NCI-H128 (cell line): ENCODE measurements around the gene APBA2.

Experiments
- DNase-seq: peaks from one replicate; lab custom pipeline; 2025; ENCODE audit not compliant: unreplicated experiment; lab: John Stamatoyannopoulos, UW

Gene APBA2

DNA sequence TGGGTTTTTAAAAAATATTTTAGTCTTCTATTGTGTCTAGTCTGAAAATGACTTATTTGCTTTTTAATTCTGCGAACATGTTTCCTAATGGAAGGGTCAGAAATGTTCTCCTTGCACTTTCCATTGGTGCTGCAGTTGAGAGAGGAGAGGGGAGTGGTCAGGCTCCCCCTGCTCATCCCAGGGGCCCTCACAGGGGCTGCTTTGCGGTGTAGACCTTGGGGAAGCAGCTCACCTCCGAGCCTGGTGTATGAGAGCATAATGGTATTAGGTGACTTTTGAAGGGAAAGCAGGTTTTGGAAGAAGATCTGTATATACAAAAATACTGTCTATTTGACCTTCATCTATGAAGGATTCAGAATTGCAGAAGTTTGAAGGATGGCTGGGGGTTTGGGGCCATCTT lies 28.3 kb downstream of the APBA2 start:
- DNase-seq, result no peak

DNA sequence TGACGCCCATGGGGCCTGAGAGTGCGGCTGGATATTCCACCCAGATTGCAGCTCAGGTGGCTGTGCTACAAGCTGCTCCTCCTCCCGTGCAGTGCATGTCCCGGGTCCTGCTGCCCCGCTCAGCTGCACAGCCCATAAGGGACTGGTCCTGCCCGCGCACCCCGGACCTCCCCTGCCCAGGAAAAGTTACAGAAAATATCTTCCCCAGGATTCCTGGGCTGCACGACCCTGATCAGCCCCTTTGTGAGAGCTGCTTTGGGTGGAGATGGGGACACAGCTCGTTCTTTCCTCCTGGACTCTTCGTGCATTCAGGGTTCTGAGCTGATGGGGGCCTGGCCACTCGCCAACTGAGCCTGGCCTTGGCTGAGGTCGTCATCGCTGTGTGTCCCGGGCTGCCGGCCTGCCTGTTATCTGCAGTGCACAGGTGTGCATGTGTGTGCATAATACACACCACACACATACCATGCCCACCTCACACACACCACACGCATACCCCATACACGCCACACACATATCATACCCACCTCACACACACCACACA lies 28.8 kb downstream of the APBA2 start:
- DNase-seq, result no peak

DNA sequence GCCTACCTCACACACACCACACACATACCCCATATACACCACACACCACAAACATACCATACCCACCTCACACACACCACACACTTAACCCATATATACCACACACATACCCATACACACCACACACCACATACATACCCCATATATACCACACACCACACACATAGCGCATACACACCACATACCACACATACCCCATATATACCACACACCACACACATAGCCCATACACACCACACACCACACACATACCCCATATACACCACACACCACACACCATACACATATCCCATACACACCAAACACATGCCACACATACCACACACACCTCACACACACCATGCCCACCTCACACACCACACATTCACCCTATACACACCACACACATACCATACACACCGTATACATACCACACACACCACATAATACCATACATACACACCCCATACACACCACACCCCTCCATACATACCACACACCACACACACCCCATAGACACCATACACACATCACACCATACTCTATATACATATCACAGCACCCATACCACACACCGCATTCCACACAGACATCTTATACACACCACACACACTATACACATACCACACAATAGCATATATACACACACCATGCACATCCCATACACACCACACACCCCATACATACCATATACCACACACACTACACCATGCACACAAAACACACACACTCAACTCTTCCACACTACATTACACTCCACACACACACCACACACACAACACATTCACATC lies 29.5 kb downstream of the APBA2 start:
- no peak for DNase-seq

DNA sequence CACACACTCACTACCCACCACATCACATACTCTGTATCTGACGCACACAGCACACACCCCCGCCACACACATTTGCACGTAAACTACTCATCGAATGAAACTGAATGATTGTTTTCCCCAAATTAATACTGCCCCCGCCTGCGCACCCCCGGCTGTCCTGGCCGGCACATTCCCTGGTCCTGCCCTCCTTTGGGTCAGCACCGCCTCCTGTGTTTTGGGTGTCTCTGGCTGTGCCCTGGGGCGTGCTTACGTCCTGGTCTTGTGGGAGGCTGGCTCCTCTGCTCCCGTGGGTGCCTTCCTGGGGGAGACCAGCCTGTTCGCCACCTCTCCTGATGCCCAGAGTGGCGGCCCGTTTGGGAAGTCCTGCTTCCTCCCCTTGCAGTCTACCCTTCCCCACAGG lies 30.2 kb downstream of the APBA2 start:
- no peak for DNase-seq

DNA sequence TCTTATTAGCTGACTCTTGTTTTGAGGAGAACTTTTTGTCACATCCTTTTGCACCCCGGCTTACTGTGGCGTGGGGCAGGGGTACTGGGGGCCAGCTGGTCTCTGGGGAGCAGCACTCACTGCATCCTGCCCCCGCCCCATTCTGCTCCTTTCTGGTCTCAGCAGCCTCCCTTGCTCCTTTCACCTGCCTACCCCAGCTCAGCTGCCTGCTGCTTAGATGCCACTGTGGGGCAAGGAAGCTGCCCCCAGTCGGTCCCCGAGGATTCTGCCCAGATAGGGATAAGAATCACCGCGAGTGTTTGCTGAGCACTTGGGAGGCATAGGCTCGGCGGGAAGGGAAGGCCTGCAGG lies 32.0 kb downstream of the APBA2 start:
- DNase-seq, result no peak

DNA sequence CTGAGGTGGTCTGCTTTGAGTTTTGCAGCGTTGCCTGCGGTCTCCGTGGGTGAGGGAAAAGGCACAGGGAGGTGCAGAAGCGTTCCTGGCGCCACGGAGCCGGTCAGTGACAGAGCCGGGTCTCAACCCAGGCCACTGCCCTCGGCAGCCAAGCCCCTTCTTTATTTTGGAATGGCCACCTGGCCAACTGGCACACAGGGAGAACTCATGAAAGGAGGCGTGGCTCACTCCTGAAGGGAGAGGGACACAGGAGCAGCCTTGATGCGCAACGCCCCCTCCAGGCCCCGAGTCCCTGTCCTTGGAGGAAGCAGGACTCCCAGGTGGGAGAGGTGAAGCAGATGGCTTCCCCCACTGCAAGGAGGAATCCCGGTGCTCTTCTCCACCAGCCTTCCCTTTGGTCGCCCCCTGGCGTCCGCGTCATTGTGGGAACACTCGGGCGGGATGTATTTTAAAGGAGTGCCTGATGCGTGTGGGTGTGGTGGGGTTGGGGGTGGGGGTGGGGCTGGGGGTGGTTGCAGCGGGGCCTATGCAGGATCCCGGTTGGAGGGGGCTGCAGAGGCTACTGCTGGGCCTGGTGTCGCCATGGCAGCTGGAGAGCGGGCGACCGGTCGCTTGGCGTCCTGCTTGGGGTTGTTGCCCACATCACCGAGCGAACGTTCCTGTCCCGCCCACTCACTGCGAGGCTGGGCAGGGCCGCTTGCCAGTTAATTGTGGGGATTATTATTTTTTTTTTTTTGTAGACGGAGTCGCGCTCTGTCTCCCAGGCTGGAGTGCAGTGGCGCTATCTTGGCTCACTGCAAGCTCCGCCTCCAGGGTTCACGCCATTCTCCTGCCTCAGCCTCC lies 32.6 kb downstream of the APBA2 start:
- no peak for DNase-seq

DNA sequence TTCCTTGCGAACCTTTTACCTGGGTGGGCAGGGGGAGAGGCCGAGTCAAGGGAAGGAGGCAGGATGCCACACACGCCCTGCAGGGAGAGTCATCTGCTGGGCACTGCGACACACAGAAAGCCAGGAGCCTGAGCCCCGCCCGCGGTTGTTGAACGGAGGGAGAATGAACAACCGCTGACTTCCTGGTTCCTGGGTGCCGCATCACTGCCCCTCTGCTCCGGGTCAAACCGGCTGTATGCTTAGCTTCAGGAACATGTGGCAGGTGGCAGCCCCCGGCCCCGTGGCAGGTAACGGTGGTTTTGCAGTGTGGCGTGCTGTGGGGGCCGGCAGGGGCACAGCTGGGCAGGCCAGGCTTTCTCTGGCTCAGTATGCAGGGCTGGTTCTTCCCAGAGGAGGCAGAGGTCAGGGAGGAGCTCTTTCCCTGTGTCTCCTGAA lies 33.4 kb downstream of the APBA2 start:
- no peak for DNase-seq

DNA sequence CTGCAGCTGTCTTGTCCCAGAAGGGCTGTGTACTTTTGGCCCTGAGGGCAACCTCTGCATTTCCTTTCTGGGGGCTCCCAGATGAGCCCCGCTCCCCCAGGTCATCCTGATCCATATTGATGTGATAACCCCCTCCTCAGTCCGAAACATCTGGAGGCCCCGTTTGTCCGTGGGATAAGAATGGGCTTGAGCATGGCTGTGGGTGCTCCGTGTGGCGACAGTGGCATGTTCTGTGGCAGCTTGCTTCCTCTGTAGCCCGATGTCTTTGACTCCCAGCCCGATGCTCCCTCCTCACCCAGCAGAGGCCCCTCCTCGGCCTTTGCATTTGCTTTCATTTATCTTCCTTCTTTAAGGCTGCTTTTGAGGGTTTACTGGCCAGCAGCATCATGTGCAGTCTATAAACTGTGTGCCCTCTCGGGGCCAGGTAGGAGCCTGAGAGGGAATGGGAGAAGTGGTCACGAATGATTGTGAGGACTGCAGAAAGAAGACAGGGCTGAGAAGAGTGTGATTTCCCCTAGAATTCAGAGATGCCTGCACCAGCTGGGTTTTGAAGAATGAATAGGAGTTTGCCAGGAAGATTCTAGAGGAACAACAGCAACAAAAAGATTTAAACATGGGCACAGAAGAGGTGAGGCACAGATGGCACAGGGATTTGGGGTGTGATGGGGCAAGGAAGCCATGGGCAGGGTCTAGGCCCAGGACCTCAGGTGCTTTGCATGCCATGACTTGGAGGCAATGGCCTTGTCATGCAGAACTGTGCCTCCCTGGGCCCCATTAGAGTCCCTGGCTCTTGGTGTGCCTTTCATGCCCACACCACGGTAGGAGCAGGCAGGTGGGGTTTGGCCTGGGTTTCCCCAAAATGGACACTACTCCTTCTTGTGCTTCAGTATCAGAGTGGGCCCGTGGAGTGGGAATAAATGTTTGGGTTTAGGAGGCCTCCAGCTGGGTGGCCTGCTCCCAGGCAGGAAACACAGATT lies 34.2 kb downstream of the APBA2 start:
- no peak for DNase-seq

DNA sequence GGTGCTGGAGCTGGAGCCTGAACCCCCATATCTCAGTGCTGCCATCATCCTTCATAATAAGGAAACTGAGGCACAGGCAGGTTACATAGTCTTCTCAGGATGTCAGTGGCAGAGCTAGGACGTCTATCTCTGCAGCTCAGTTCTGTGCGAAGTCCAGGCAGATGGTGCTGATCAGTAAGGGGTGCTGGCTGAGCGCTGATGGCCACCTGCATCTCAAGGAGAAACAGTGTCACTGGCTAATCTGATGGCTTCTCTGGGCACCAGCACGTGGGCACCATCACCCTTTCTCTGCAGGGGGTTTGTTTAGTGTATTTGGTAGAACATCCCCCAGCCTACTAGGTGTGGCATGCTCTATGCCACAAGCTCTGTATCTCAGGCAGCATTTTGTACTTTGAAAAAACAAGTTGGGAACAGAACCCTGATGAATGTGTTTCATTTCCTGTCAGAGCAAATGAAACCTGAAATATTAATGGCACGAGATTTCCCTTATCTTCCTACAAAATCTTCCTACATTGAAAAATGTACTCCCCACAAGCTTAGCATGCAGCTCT lies 35.1 kb downstream of the APBA2 start:
- no peak for DNase-seq

DNA sequence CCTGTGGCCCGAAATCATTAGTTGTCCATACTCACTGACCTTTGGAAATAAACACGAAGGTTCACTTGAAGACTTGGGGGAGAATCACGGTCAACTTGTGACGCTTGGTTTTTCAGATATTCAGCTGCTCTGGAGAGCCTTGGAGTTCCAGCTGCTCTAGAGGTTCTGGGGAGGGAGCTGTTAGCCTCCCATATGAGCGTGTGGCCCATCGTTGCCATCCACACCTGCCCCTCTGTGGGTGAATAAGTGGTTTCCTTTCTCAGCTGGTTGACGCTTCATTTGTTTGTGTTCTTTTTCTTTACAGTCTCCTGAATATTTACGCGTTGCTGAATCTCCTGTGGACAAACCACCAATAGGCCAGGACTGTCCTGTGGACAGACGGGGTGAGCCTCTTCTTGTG lies 35.6 kb downstream of the APBA2 start:
- DNase-seq, result no peak

DNA sequence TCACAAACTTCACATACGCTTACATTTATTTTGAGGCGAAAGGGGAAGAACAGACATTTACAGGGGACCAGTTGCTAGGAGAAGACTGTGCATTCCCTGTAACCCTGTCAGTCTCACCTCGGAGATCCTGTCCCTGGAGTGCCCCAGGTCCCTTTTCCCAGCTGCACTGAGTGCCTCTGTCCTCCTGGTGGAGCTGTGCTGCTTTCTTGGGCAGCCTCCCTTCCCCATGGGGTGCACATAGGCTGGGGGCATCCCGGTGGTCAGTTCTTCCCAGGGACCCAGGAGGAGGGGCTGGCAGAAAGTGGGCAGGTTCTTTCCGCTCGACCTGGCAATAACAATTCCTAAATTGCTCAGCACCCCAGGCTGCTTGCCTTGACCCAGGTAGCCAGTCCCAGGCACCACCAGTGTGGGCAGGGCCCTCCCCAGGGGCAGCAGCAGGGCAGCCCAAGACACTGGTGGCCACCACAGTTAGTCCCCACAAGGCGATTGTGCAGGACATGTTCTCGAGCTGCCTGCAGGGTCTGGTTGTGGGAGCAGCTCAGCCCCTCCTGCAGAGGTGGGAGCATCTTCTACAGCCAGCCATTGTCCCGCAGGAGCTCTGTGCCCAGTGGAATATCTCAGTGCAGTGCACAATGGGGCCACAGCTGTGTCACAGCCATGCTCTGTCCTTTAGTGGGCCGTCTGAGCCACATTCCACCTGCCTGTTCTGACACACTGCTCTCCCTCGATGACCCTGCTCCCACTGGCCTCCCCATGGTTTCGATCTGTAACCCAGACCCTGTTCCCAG lies 36.3 kb downstream of the APBA2 start:
- DNase-seq, result no peak

DNA sequence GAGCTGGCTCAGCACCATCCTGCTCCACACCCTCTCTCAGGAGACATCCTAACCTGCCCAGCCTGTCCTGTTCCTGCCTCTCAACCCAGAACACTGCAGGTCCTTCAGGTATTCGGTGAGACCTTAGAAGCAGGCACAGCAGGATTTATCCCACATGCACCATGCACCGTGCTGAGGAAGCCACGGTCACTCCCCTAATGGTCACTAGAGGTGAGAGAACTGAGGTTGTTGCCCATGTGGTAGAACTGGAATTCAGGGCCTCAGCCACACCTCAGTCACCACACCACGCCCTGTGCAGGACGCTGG lies 36.9 kb downstream of the APBA2 start:
- no peak for DNase-seq

DNA sequence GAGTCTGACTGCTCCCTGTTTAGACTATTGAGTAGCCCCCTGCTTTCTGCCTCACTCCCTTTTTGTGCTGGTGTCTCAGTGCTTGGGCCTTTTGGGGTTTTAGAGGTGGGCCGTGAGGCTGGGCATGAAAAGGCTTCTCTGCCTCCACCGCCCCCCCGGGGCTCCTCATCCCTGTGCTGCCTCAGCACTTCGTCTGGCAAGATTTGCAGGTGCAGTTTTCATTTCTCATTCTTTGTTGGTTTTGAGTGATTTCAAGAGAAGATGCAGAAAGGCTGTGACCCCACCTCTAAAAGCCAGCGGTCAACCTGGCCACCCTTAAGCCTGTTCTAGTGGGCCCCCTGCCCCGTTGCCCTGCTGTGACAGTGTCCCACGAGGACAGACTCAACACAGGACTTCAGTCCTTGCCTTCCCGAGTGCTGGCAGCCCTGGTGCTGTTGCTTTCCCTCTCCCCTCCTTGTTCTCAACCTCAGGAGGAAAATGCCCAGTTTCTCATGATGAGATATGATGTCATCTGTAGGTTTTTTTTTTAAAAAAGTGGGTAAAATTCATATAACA lies 38.0 kb downstream of the APBA2 start:
- DNase-seq, result no peak

DNA sequence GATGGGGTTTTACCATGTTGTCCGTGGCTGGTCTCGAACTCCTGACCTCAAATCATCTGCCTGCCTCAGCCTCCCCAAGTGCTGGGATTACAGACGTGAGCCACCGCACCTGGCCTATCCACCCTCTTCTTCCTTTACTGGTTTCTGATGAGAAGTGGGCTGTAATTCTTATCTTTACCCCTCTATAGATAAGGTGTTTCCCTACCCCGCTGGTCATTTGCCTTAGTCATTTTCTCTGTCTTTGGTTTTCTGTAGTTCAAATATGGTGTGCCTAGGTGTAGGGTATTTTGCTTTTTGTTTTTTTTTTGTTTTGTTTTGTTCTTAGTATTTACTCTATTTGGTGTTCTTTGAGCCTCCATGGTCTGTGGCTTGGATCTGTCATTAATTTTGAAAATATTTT lies 41.3 kb downstream of the APBA2 start:
- no peak for DNase-seq

DNA sequence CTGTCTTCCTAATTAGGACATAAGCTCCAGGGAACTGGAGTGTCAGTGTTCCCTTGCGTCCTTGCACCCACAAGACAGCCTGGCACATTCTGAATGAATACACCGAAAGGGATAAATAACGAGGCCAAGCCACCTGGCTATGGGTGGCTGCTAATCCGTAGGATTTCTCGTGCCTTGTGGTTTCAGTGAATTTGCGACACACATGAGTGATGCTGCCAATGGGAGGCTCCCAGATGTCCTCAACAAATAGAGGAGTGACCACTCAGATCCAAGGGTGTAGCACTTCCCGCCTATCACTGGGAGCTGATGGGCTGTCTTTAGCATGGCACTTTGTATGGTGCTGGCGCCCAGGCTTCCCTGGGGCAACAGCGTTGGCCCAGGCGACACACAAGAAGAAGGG lies 43.4 kb downstream of the APBA2 start:
- no peak for DNase-seq

DNA sequence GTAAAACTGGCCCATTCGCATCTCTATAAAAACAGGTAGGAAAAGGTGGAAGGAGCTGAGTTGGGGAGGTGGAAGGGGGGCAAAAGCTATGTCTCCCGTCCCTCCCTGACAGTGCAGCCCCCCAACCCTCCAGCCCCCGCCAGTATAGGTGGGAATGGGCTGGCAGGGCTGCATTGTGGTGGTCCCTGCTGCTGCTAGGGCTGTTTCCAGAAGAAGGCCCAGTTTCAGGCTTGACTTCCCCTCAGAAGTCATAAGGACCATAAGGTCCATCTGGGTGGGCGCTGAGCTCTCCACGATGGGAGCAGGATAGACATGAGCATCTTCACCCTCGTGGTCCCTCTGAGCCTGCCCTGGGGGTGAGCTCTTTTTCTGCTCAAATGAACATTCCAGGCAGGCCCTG lies 44.2 kb downstream of the APBA2 start:
- no peak for DNase-seq

DNA sequence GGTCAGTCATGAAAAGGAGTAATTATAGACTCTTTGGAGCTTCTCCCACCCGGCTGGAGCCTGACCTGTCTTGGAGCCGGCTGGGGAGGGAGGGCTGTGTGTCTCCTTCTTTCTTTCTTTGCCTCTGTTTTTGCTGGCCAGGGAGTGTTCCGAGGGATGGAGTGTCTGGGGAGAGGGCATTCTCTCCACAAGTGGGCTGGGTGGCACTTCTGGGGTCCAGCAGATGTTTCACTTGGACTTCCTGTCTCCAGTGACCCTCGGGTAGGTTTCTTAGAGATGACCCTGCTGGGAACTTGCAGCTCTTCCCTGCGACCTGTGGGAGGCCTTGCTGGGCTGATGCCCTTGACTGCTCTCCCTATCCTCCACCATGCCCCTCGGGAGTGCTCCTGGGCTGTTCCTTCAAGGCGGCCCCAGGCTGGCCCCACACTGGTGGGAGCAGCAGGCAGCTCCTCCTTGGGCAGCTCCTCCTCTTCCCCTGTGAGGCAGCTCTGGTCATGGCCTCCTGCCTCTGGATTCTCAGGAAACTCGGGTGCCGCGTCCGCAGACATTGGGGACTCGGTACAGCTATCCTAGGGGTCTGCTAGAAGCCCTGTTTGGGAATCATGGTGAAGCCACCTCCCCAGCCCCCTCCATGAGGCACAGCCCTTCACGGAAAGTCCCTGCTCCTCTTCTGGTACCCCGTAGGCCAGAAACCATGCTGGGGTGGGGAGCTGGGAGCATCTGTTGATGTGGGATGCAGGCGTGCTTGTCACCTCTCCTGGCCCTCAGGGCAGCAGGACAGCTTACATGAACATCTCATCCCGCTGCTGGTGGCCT lies 44.9 kb downstream of the APBA2 start:
- DNase-seq, result no peak

DNA sequence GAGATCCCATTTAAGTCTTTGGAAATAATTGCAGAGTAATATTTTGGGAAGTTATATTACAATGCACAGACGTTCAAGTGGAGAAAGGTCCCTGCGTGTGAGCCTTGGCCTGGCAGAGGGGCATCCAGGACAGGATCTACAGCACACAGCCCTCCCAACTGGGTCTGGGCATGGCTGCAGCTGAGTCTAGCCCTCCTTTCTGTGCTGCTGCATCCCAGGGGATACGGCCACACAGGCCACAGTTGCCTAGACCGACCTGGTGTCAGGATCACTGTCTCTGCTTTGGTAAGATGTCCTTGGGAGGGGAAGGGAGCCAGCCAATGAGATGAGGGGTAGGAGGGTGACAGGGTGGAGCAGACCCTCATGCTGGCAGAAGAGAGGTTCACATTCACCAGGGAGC lies 46.1 kb downstream of the APBA2 start:
- DNase-seq, result no peak

DNA sequence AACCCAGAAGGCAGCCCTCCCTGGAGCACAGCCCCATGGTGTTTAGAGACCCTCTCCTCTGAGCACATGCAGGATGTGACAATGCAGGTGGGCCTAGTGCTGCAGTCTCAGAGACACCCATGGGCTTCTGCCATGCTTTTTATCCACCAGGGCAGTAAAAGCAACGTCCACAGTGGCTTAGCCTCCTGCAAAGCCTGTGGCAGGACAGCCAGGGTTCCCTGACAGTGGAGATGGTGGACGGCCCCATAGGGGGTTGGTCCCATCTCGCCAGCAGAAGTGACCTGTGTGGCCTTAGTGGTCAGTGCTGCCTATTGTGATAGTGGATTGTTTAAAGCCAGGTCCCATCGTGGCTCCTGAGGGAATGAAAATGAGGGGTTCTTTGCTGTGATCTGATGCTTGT lies 46.6 kb downstream of the APBA2 start:
- no peak for DNase-seq
